ENCODE results near the gene KCTD21. TPM values are rescaled to one million over a fixed set of nuclear protein-coding genes. Genes with fewer than 3 reads are reported as not detected.

Gene KCTD21
- total RNA-seq, 1 experiment from 2014 or later = 9.7 TPM

- intact Hi-C loops (cut with micrococcal nuclease; ENCODE audit: unreplicated experiment) = no loop called here
- ChIA-PET POLR2A (interaction anchor here (0.6 kb wide), 1 partner anchor 49 kb away, joined by 3 read pairs; no protein-coding TSS in a partner anchor), CTCF (no interaction called here)
- Histone ChIP-seq H3K27me3 (ENCODE audit: control insufficient read depth, insufficient read depth, low read length) (no peaks in the 10 kb centered on the region), H3K9me3 (ENCODE audit: control insufficient read depth, insufficient read depth, low read depth, low read length) (no peaks in the 10 kb centered on the region), H3K4me3 (ENCODE audit: low read depth in 2 of 2, low read length in 2 of 2) (no peak overlapping the region), H3K4me1 (ENCODE audit: control insufficient read depth, insufficient read depth, low read length) (peaks cover 24% of the 10 kb centered on the region), H3K27ac (ENCODE audit: low read length) (no peak overlapping the region), H3K36me3 (ENCODE audit: control insufficient read depth, insufficient read depth, low read length) (no peaks in the 10 kb centered on the region)
- DNase-seq (ENCODE audit: low read depth, low spot score) (no peak), ATAC-seq (no peak)
- in situ Hi-C loops (cut with HindIII; ENCODE audit: low pct_unique_long_range_greater_than_20kb, low sequenced_read_pairs) = no loop called here
- no TSS peak for BruUV-seq (replicated peaks)
- TF ChIP-seq CTCF (IDR thresholded peaks at IDR 0.05) = no peak
- no peak for TF ChIP-seq POLR2AphosphoS5 (IDR thresholded peaks at IDR 0.05; ENCODE audit: low read depth, low read length)
- no peak for TF ChIP-seq REST (IDR thresholded peaks at IDR 0.05; ENCODE audit: insufficient read depth in 1 of 2, low read depth in 2 of 2, low read length in 1 of 2)
- no peak for TF ChIP-seq SIN3A (IDR thresholded peaks at IDR 0.05; ENCODE audit: borderline replicate concordance, insufficient read depth, low read depth, low read length)
- TF ChIP-seq TCF7L2 (IDR thresholded peaks at IDR 0.05; ENCODE audit: low read depth, low read length) = no peak
Measured at GRCh38 chr11:78190871-78191538, 2.6 kb upstream of the KCTD21 start.

- no peaks in the 10 kb centered on the region for H3K36me3 ChIP-seq (ENCODE audit: control insufficient read depth, insufficient read depth, low read length)
- H3K4me3 ChIP-seq (ENCODE audit: low read depth in 2 of 2, low read length in 2 of 2) = 0 out of 4 replicates have a peak overlapping the region, but pooled peaks of 1 of the 2 experiments have one; percentile 2
- intact Hi-C loops (cut with micrococcal nuclease; ENCODE audit: unreplicated experiment) (no loop called here), in situ Hi-C loops (cut with HindIII; ENCODE audit: low pct_unique_long_range_greater_than_20kb, low sequenced_read_pairs) (no loop called here)
- peaks cover 27% of the 10 kb centered on the region for H3K4me1 ChIP-seq (ENCODE audit: control insufficient read depth, insufficient read depth, low read length)
- no peak for DNase-seq (ENCODE audit: low read depth, low spot score)
- ChIA-PET POLR2A (no interaction called here), CTCF (no interaction called here)
- H3K9me3 ChIP-seq (ENCODE audit: control insufficient read depth, insufficient read depth, low read depth, low read length) = no peaks in the 10 kb centered on the region
- TF ChIP-seq TCF7L2 (IDR thresholded peaks at IDR 0.05; ENCODE audit: low read depth, low read length) (no peak), POLR2AphosphoS5 (IDR thresholded peaks at IDR 0.05; ENCODE audit: low read depth, low read length) (no peak), SIN3A (IDR thresholded peaks at IDR 0.05; ENCODE audit: borderline replicate concordance, insufficient read depth, low read depth, low read length) (no peak), CTCF (IDR thresholded peaks at IDR 0.05) (no peak), REST (IDR thresholded peaks at IDR 0.05; ENCODE audit: insufficient read depth in 1 of 2, low read depth in 2 of 2, low read length in 1 of 2) (no peak)
- no peaks in the 10 kb centered on the region for H3K27me3 ChIP-seq (ENCODE audit: control insufficient read depth, insufficient read depth, low read length)
- TSS peak; percentile 72 for BruUV-seq (replicated peaks)
- no peak for ATAC-seq
- H3K27ac ChIP-seq (ENCODE audit: low read length) = no peak overlapping the region
Measured at GRCh38 chr11:78190374-78190773, 1.9 kb upstream of the KCTD21 start.

Measured in Panc1 (cell line).